GM12878 (cell line): Measurements from ENCODE around the gene SSRP1. TPM values are rescaled to one million over a fixed set of nuclear protein-coding genes. Genes with fewer than 3 reads are reported as not detected.
A peak's percentile ranks its signal among the peaks of the same experiment; 100 is the strongest.

Experiments
- ATAC-seq: fragments of 200-7000 bp; cut with Tn5 transposase; 3 replicates; pipeline ENCODE4 v1.9.1; 2020; ENCODE audit warnings: mild to moderate bottlenecking, moderate library complexity
- BruUV-seq: library from RNA; stranded (reverse); fragments of 400-500 nt; replicated peaks from 2 replicates; lab custom pipeline; 2021; lab: Mats Ljungman, UMichigan
- CTCF ChIA-PET: fragments of 300-600 bp; sonication (Branson Sonifier 250); formaldehyde crosslinking; extraction: SDS; loops from one replicate; lab custom pipeline; 2021; ENCODE audit warnings: inconsistent platforms; lab: Yijun Ruan, JAX
- POLR2A ChIA-PET: fragments of 350-600 bp; formaldehyde crosslinking; extraction: SDS; loops from one replicate; lab custom pipeline; 2021; ENCODE audit warnings: inconsistent platforms; lab: Charles Lee
- RAD21 ChIA-PET: fragments of 300-600 bp; sonication (Branson Sonifier 250); formaldehyde crosslinking; loops from one replicate; lab custom pipeline; 2023; ENCODE audit warnings: antibody characterized with exemption; ENCODE audit not compliant: unreplicated experiment; lab: Charles Lee
- SMC1A ChIA-PET: fragments of 300-600 bp; sonication (Branson Sonifier 250); formaldehyde crosslinking; loops from one replicate; lab custom pipeline; 2023; ENCODE audit not compliant: unreplicated experiment, uncharacterized antibody; lab: Charles Lee
- DNase-seq: peaks from one replicate; pipeline ENCODE4 v3.0.0-alpha.2; 2011; ENCODE audit warnings: low read depth, low spot score
- FAIRE-seq: peaks from 3 replicates; lab custom pipeline; 2011; peaks lifted over from hg19 to GRCh38; lab: Jason Lieb, UNC
- H2AFZ ChIP-seq: 2 replicates; pipeline ENCODE4 v1.6.0; 2011; ENCODE audit warnings: low read depth, low read length, control low read depth; ENCODE audit not compliant: control insufficient read depth
- H3K27ac ChIP-seq: 2 replicates; pipeline ENCODE4 v1.5.1; 2011; ENCODE audit warnings: control low read depth; ENCODE audit not compliant: control insufficient read depth, insufficient read depth
- H3K27me3 ChIP-seq, 2 experiments: replicated peaks in 1 of 2; 2 replicates each; pipeline versions ENCODE4 v1.6.0 to v1.6.1; 2011; ENCODE audit warnings: low read length in 1 of 2; ENCODE audit not compliant: control insufficient read depth in 2 of 2, insufficient read depth in 2 of 2
- H3K36me3 ChIP-seq, 2 experiments: 2 replicates each; pipeline ENCODE4 v1.5.1; 2011; ENCODE audit warnings: low read length in 1 of 2; ENCODE audit not compliant: control insufficient read depth in 2 of 2, insufficient read depth in 2 of 2
- H3K4me1 ChIP-seq: 2 replicates; pipeline ENCODE4 v1.6.1; 2011; ENCODE audit warnings: mild to moderate bottlenecking, low read length, moderate library complexity, mixed read lengths; ENCODE audit not compliant: control insufficient read depth, insufficient read depth
- H3K4me2 ChIP-seq: 2 replicates; pipeline ENCODE4 v1.6.0; 2011; ENCODE audit warnings: control low read depth; ENCODE audit not compliant: control insufficient read depth, insufficient read depth
- H3K4me3 ChIP-seq: fragments of 200-600 bp; sonication (generic); 2 replicates; pipeline ENCODE4 v1.5.1; 2016
- H3K79me2 ChIP-seq: 2 replicates; pipeline ENCODE4 v1.6.0; 2011; ENCODE audit warnings: low read length; ENCODE audit not compliant: control insufficient read depth, insufficient read depth
- H3K9ac ChIP-seq: 2 replicates; pipeline ENCODE4 v1.8.0; 2011; ENCODE audit warnings: low read length, control low read depth, mixed read lengths; ENCODE audit not compliant: control insufficient read depth, insufficient read depth
- H3K9me3 ChIP-seq: replicated peaks from 3 replicates; pipeline ENCODE4 v1.5.1; 2011; ENCODE audit warnings: mild to moderate bottlenecking, low read length; ENCODE audit not compliant: control insufficient read depth, insufficient read depth
- H4K20me1 ChIP-seq: 2 replicates; pipeline ENCODE4 v1.6.0; 2011; ENCODE audit not compliant: control insufficient read depth, insufficient read depth
- MTA3 ChIP-seq: IDR thresholded peaks from 2 replicates; pipeline ENCODE4 v1.6.1; 2012; ENCODE audit warnings: low read length, inconsistent platforms, borderline replicate concordance
- PAX5 ChIP-seq: IDR thresholded peaks from 2 replicates; pipeline ENCODE4 v1.6.1; 2011; ENCODE audit warnings: low read depth, low read length, borderline replicate concordance
- RCOR1 ChIP-seq: conservative IDR thresholded peaks from 2 replicates; pipeline ENCODE4 v1.6.1; 2012; ENCODE audit warnings: low read depth, low read length, improper control_type of control experiment
- RUNX3 ChIP-seq: IDR thresholded peaks from 2 replicates; pipeline ENCODE4 v1.6.1; 2012; ENCODE audit warnings: low read length, inconsistent platforms
- SIN3A ChIP-seq: IDR thresholded peaks from 2 replicates; pipeline ENCODE4 v1.6.1; 2012; ENCODE audit warnings: low read depth, low read length, improper control_type of control experiment
- SPI1 ChIP-seq: IDR thresholded peaks from 2 replicates; pipeline ENCODE4 v1.6.1; 2011; ENCODE audit warnings: low read depth, mild to moderate bottlenecking, low read length, moderate library complexity, borderline replicate concordance; ENCODE audit not compliant: insufficient read depth
- TCF7 ChIP-seq: IDR thresholded peaks from 2 replicates; pipeline ENCODE4 v1.6.1; 2014; ENCODE audit warnings: antibody characterized with exemption, borderline replicate concordance
- whole genome bisulfite sequencing: methylation state at CpG from one replicate; pipeline ENCODE4 v1.1.6; 2016; ENCODE audit warnings: low lambda C conversion rate; ENCODE audit not compliant: insufficient replicate concordance, insufficient coverage; ENCODE audit errors: missing lambda C conversion rate; 5-methylcytosine and 5-hydroxymethylcytosine counted together
- in situ Hi-C: fragments of 300-500 bp; cut with MboI; formaldehyde crosslinking; loops from 9 replicates; pipeline ENCODE4 v1.14.3; 2018; ENCODE audit warnings: mixed read lengths
- intact Hi-C: fragments of 100-400 bp; cut with micrococcal nuclease; formaldehyde crosslinking; loops from one replicate; pipeline ENCODE4 v1.14.2; 2022; ENCODE audit not compliant: unreplicated experiment
- polyA plus RNA-seq, 11 experiments: library from polyadenylated mRNA; depleted of rRNA in 4 of 11; unstranded in 6 of 11; stranded (reverse) in 5 of 11; fragments of >200 nt; fragmentation: Nextera tagmentation in 4 of 11; fragmentation: Illumina TruSeq in 1 of 11; extraction: Ambion mirVana in 4 of 11; extraction: Trizol in 1 of 11; gene quantifications; 1 replicate in 1 of 11; 2 replicates in 10 of 11; pipeline versions ENCODE4 v1.2.1 to v1.2.3, GENCODE V29; 2011 to 2016; ENCODE audit warnings: inconsistent platforms in 2 of 11, missing spikeins in 2 of 11, low read depth in 1 of 11
- total RNA-seq, 4 experiments: library from RNA; depleted of rRNA in 3 of 4; stranded (reverse); fragments of >200 nt in 3 of 4; fragmentation: Illumina TruSeq in 1 of 4; extraction: Trizol in 1 of 4; gene quantifications; 2 replicates each; pipeline versions ENCODE4 v1.2.1 to v1.2.3, GENCODE V29; 2013 to 2021
- TF ChIP-seq, protein P1 (sequence below): fragments of 150-350 bp; IDR thresholded peaks from 2 replicates; pipeline ENCODE4 v1.6.1; 2016; ENCODE audit warnings: low read depth, low read length
- TF ChIP-seq, protein P2 (sequence below): fragments of 450-650 bp; IDR thresholded peaks from 2 replicates; pipeline ENCODE4 v1.6.1; 2017; ENCODE audit warnings: mild to moderate bottlenecking, low read depth, inconsistent platforms; ENCODE audit not compliant: poor library complexity, severe bottlenecking

SSRP1 gene
- total and polyA plus RNA-seq, 10 of the 15 experiments (the other 5 are each of a cell fraction or from before 2014, with no cell fraction given): 73.6 to 279 (median 138) TPM

DNA sequence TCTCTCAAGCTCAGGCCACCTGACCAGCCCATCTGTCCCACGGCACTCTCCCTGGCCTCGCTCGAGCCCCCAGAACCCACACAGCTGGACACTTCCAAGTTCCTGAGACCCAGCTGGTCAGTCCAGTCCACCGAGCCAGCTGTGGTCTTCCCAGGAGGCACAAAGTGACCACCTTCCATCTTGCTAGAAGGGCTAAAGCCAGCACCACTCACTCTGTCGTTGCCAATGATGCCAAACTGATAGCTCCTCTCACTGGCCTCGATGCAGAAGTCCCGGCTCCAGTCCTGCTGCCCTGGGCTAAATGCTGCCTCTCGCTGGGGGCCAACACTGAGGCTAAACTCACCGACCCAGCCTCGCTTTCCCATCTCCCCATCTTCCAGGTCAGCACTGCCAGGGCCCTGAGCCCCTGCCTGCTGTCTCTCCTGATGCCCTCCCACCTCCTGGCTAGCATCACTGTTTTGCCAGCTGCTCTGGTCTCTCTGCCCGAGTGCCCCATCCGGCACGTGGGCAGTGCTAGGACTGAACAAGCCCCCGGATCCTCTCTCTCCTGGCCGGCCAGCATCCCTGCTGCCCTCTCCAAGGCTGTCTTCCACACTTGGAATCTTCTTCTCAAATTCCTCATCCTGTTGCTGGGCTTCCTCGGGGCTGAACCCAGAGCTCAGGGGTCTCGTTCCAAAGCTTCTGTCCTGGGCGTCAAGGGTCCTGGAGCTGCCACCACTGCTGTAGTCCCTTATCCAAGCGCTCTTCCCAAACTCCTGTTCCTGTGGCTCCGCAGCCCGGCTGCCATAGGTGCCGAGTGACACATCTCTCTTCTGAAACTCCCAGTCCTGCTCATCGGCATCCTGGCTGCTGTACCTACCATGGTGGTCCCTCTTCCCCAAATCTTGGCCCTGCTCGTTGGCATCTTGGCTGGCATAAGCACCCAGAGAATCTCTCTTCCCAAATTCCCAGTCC is 26.3 kb downstream of the SSRP1 start:
- WGBS: 85% methylated on average over 24 of the region's 24 CpGs
- CTCF ChIA-PET: no interaction called here
- Histone ChIP-seq H3K9me3 (no peaks in the 10 kb centered on the region), H3K27ac (no peak overlapping the region), H3K4me1 (peaks cover 5% of the 10 kb centered on the region), H3K4me3 (no peak overlapping the region), H3K4me2 (no peak overlapping the region), H3K36me3 (peaks cover 0 to 1% of the 10 kb centered on the region in 2 experiments; a peak in 1 of 4 replicates), H2AFZ (no peak overlapping the region), H3K79me2 (no peaks in the 10 kb centered on the region), H3K9ac (no peak overlapping the region), H3K27me3 (no peaks in the 10 kb centered on the region), H4K20me1 (no peaks in the 10 kb centered on the region)
- intact Hi-C loops: no loop called here
- no peak for ATAC-seq
- TSS peak; percentile 29 for BruUV-seq
- SMC1A ChIA-PET: interaction anchor here (0.6 kb wide), 1 partner anchor 468 kb away, joined by 3 read pairs; no protein-coding TSS in a partner anchor
- TF ChIP-seq RCOR1: no peak
- TF ChIP-seq TCF7: no peak
- no peak for DNase-seq
- POLR2A ChIA-PET: interaction anchor here (0.5 kb wide), 1 partner anchor 388 kb away, joined by 3 read pairs; no protein-coding TSS in a partner anchor
- FAIRE-seq: no peak
- in situ Hi-C loops: no loop called here
- RAD21 ChIA-PET: no interaction called here

DNA sequence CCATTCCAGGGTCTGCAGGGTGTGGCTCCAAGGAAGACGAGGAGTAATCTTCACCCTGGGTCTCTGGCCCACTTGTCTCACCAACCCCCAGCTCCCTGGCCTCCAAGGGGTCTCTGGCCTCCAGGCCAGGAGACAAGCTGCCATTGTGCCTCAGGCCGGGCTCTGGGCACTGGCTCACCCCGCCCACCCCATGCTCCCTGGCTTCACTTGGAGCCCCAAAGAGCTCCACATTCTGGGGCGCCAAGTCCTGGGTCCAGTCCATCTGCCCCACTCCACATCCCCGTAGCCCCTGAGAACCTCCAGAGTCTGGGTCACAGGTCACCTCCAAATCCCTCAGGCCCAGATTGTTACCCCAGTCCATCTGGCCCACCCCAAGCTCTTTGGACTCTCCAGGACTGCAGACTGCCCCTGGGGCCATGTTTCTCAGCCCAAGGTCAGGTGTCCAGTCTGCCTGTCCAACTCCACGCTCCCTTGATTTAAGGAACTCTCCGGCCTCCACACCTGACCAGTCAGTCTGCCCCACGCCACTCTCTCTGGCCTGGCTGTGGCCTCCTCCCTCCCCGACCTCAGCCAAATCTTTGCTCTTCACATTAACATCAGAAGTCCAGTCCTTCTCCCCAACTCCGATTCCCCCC is 27.1 kb downstream of the SSRP1 start:
- WGBS: 76% methylated on average over 10 of the region's 10 CpGs
- H3K27me3 ChIP-seq: no peaks in the 10 kb centered on the region
- H3K9me3 ChIP-seq: no peaks in the 10 kb centered on the region
- H3K4me3 ChIP-seq: no peak overlapping the region
- no peak overlapping the region for H2AFZ ChIP-seq
- DNase-seq: no peak
- no peaks in the 10 kb centered on the region for H4K20me1 ChIP-seq
- CTCF ChIA-PET: no interaction called here
- no peak overlapping the region for H3K27ac ChIP-seq
- no peak for ATAC-seq
- no TSS peak for BruUV-seq
- peaks cover 0 to 1% of the 10 kb centered on the region in 2 experiments; a peak in 1 of 4 replicates for H3K36me3 ChIP-seq
- no peaks in the 10 kb centered on the region for H3K79me2 ChIP-seq
- peaks cover 5% of the 10 kb centered on the region for H3K4me1 ChIP-seq
- no peak overlapping the region for H3K4me2 ChIP-seq
- SMC1A ChIA-PET: no interaction called here
- no peak overlapping the region for H3K9ac ChIP-seq
- FAIRE-seq: no peak
- in situ Hi-C loops (no loop called here), intact Hi-C loops (no loop called here)
- POLR2A ChIA-PET: no interaction called here
- RAD21 ChIA-PET: no interaction called here
- TF ChIP-seq SIN3A: no peak
- TF ChIP-seq RUNX3: no peak
- TF ChIP-seq, protein P1, sequence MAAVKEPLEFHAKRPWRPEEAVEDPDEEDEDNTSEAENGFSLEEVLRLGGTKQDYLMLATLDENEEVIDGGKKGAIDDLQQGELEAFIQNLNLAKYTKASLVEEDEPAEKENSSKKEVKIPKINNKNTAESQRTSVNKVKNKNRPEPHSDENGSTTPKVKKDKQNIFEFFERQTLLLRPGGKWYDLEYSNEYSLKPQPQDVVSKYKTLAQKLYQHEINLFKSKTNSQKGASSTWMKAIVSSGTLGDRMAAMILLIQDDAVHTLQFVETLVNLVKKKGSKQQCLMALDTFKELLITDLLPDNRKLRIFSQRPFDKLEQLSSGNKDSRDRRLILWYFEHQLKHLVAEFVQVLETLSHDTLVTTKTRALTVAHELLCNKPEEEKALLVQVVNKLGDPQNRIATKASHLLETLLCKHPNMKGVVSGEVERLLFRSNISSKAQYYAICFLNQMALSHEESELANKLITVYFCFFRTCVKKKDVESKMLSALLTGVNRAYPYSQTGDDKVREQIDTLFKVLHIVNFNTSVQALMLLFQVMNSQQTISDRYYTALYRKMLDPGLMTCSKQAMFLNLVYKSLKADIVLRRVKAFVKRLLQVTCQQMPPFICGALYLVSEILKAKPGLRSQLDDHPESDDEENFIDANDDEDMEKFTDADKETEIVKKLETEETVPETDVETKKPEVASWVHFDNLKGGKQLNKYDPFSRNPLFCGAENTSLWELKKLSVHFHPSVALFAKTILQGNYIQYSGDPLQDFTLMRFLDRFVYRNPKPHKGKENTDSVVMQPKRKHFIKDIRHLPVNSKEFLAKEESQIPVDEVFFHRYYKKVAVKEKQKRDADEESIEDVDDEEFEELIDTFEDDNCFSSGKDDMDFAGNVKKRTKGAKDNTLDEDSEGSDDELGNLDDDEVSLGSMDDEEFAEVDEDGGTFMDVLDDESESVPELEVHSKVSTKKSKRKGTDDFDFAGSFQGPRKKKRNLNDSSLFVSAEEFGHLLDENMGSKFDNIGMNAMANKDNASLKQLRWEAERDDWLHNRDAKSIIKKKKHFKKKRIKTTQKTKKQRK: no peak
- TF ChIP-seq PAX5: no peak
- no peak for TF ChIP-seq SPI1
- no peak for TF ChIP-seq MTA3
- TF ChIP-seq, protein P2, sequence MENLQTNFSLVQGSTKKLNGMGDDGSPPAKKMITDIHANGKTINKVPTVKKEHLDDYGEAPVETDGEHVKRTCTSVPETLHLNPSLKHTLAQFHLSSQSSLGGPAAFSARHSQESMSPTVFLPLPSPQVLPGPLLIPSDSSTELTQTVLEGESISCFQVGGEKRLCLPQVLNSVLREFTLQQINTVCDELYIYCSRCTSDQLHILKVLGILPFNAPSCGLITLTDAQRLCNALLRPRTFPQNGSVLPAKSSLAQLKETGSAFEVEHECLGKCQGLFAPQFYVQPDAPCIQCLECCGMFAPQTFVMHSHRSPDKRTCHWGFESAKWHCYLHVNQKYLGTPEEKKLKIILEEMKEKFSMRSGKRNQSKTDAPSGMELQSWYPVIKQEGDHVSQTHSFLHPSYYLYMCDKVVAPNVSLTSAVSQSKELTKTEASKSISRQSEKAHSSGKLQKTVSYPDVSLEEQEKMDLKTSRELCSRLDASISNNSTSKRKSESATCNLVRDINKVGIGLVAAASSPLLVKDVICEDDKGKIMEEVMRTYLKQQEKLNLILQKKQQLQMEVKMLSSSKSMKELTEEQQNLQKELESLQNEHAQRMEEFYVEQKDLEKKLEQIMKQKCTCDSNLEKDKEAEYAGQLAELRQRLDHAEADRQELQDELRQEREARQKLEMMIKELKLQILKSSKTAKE: no peak
